ENCODE results near the gene CDC27.

DNA sequence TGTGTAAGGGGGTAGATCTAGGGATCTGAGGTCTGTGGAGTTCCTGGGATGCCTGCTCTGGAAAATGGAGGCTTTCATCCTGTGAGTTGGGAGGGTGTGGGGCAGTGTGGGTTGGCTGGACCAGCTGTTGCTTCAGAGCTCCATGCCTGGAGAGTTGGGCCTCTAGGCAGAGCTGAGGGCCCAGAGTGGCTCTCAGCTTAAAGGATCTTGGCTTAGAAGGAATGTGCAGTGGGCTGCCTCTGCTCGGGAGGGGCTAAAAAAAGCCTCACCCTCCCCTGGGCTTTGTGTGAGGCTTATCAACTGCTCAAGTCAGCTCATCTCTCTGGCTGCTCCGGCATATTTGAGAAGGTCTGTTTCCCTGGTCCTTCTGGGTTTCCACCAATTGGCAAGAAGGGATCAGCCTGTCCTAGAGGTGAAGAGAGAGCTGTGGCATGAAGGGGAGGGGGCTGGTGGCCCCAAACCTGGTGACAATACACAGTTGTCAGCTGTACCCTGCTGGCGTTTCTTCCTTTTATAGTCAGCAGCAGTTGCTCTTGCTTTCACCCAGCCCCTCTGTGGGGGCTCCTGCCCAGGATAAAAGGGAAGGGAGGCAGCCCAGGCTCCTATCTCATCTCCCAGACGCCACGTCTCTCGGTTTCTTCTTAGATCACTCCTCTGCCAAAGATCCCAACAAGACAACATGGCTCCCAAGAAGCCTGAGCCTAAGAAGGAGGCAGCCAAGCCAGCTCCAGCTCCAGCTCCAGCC lies 19.8 kb upstream of the CDC27 start, which contains the start of gene MYL4:
- TF ChIP-seq, protein P1, sequence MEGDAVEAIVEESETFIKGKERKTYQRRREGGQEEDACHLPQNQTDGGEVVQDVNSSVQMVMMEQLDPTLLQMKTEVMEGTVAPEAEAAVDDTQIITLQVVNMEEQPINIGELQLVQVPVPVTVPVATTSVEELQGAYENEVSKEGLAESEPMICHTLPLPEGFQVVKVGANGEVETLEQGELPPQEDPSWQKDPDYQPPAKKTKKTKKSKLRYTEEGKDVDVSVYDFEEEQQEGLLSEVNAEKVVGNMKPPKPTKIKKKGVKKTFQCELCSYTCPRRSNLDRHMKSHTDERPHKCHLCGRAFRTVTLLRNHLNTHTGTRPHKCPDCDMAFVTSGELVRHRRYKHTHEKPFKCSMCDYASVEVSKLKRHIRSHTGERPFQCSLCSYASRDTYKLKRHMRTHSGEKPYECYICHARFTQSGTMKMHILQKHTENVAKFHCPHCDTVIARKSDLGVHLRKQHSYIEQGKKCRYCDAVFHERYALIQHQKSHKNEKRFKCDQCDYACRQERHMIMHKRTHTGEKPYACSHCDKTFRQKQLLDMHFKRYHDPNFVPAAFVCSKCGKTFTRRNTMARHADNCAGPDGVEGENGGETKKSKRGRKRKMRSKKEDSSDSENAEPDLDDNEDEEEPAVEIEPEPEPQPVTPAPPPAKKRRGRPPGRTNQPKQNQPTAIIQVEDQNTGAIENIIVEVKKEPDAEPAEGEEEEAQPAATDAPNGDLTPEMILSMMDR (IDR thresholded peaks at IDR 0.05): no peak
- no peak for TF ChIP-seq POLR2A (IDR thresholded peaks at IDR 0.05)

All from right lobe of liver (tissue), 4 donors.